Measurements from ENCODE around the gene EARS2.

DNA sequence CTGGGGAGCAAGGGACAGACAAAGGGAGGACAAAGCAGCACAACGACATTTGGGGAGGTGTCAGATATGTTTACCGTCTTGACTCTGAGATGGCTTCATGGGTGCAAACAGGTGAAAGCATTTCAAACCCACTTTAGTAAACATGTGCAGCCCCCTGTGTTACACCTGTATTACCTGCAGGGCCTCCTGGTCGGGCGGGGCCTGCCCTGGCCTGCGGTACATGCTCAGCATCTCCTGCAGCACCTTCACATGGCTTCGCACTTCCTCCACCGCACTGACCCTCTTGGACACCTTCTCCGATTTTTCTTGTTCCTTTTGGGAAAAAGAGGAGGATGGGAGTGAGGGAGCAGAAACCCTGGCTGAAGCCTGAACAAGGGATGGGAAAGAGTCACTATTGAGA is 71.3 kb downstream of the EARS2 start:
- TF ChIP-seq BRCA1 (IDR thresholded peaks at IDR 0.05; ENCODE audit: low read depth, low read length) (no peak), CTCF (IDR thresholded peaks at IDR 0.05; ENCODE audit: control extremely low read depth in 1 of 3, insufficient read depth in 1 of 3, low read depth in 1 of 3, low read length in 3 of 3) (no peak), CREB1 (IDR thresholded peaks at IDR 0.05) (no peak), POLR2A (IDR thresholded peaks at IDR 0.05; ENCODE audit: control extremely low read depth in 1 of 2, low read depth in 2 of 2, low read length in 2 of 2) (no peak)
